H54 (cell line): Measurements from ENCODE around the gene CBR1.

Experiments
- DNase-seq: peaks from one replicate; pipeline ENCODE4 v3.0.0; 2011; ENCODE audit warnings: low spot score, mixed read lengths; ENCODE audit not compliant: insufficient read length
- FAIRE-seq: peaks from 3 replicates; lab custom pipeline; 2011; peaks lifted over from hg19 to GRCh38; lab: Jason Lieb, UNC
- POLR2A ChIP-seq: IDR thresholded peaks from 2 replicates; pipeline ENCODE4 v1.6.1; 2011; ENCODE audit warnings: low read depth, mild to moderate bottlenecking, low read length

The CBR1 gene

DNA sequence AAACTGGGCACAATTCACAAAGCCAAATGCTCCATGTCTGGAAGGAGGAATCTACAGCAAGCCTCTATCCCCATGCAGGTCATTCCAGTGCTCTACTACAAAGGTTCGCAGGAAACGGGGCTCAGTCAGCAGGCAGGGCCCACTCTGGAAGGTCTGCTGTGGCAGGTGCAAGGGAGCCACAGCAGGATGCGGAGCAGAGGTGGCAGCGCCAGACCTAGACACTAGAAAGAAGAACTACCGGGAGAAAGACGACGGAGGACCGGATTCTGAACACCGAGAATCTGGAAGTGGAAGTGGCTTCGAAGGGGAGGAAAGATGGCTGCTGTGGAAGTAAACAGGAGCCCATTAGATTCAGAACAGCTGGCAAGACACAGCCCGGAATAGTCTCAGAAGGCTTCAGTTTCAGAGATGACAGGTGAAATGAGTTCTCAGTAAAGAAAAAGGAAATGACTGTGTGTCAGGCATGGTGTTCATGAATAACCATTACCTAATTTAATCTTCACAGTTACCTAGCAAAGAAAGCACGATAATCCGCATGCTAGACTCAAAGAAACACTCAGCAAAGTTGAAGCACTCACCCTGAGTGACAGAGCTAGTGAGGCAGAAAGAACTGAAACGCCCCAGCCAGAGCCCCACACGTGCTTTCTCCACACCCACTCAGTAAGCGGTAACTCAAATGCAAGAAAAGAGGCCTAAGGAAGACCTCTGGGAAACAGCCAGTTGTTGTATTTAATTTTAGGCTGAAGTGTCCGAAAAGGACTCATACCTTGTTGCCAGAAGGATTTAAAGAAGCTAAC is 30.9 kb upstream of the CBR1 start:
- DNase-seq, result no peak
- no peak for FAIRE-seq
- TF ChIP-seq POLR2A, result no peak

DNA sequence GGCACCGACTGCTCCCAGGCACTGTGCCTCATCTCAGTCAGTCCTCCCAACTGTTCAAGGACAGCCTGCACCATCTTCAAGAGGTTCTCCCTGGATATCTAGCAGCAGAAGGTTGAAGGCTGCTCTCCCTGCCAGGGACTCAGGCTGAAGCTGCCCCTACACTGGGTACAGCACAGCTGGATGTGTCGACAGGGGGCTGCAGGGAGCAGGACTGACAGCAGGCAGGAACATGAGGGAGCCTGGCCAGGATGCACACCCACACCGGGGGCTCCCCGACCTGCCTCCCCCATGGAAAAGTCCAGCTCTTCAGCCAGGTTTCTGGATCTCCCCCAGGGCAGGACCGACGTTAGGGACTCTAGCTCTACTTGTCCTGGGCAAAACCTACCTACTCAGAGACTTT is 30.0 kb upstream of the CBR1 start:
- DNase-seq (no peak), FAIRE-seq (no peak)
- TF ChIP-seq POLR2A, result no peak

DNA sequence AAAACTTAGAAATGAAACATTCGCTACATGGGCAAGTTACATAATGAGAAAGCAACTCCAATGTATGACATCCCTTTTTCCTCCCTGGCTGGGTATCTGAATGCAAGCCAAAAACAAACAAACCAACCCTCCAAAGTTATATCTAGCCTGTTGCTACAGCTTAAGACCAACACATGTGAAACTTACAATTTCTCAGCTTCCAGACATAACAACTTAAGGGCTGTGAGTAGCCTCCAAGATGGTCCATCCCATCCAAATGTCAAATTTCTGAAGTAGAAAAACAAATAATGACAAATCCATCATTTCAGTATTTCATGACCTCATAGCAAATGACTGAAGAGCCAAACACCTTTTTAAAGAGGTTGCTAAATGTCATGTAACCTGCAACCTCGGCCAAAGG is 29.4 kb upstream of the CBR1 start:
- TF ChIP-seq POLR2A, result no peak
- FAIRE-seq (no peak), DNase-seq (no peak)

DNA sequence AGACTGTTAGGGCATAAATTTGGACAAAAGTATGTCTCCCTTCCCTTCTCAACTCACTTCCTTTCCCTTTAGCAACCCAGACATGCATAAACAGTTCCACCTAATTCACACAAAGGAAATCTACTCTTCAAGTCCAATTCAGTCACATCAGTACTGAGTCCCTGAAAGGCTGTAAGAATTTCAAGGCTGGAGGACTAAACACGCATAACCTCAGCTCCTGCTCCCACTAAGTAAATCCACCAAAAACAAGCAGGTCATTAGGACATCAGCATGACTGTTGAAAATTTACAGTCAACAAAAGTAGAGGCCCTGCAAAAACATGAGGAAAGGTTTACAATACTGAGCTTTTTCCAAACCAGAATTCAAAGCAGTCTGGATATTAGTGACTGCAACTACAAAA is 27.9 kb upstream of the CBR1 start:
- FAIRE-seq (no peak), DNase-seq (no peak)
- no peak for TF ChIP-seq POLR2A

DNA sequence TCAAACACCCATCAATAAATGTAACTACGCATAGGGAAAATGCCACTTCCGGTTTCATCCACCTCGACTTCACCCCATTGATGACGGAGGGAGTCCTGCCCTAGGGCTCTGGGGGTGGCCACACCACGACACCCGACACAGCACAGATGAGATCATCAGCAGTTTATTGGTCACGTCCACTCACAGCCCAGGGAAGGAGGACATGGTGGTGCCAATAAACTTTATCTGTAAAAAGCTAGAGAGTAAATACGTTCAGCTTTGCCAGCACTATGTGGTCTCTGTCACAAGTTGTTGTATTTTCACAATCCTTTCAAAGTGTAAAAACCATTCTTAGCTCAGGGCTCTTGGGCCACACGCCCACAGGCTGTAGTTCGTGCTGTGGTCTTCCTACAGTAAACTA is 25.8 kb upstream of the CBR1 start:
- FAIRE-seq (no peak), DNase-seq (no peak)
- no peak for TF ChIP-seq POLR2A

DNA sequence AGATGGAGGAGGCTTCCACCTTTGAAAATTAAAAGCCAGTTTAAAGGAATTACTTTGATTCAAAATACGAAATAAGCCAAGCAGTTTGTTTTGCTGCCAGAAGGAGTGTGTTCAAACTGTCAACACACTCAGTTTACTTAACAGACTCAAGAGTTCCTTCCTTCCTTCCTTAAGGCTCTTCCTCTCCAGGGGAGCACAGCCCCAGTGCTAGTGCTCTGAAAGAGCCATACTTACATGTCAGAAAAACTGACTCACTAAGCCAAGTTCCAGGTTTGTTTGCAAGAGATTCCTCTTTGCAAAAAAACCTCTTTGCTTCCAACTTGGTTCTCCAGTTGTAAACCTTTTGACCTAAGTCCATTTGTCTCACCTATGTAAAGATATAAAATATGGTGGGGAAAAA is 23.8 kb upstream of the CBR1 start:
- DNase-seq (no peak), FAIRE-seq (no peak)
- TF ChIP-seq POLR2A, result no peak

DNA sequence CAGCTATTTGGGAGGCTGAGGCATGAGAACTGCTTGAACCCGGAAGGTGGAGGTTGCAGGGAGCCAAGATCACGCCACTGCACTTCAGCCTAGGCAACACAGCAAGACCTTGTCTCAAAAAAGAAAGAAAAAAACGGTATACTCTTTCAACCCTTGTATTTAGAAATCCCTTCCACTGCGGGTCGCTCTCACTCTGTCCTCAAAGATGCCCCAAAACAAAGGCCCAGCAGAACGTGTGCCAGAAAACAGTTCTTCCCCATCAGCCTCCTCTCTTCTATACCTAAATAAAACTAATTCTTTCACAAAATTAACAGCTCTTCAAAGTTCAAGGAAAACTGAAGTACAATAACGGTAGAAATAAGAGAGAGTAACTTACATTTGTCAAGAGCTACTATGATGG is 22.7 kb upstream of the CBR1 start:
- TF ChIP-seq POLR2A, result no peak
- FAIRE-seq, result no peak
- no peak for DNase-seq

DNA sequence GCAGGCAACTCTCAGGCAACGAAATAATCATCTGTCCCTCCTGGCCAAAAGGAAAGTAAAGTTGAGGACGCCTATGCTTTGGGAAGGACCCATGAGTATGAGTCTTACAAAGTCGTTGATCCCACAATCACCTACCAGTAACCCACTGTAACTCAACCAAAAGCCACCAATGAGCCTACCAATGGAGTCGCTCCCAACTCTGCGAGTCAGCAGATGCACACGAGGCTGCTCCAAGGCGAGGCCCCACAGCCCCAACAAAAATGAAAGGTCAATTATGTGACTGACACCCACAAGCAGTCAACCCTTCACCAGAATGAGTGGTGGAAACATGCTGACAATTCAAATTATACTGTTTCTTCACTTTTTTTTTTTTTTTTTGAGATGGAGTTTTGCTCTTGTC is 21.5 kb upstream of the CBR1 start:
- TF ChIP-seq POLR2A, result no peak
- no peak for FAIRE-seq
- no peak for DNase-seq

DNA sequence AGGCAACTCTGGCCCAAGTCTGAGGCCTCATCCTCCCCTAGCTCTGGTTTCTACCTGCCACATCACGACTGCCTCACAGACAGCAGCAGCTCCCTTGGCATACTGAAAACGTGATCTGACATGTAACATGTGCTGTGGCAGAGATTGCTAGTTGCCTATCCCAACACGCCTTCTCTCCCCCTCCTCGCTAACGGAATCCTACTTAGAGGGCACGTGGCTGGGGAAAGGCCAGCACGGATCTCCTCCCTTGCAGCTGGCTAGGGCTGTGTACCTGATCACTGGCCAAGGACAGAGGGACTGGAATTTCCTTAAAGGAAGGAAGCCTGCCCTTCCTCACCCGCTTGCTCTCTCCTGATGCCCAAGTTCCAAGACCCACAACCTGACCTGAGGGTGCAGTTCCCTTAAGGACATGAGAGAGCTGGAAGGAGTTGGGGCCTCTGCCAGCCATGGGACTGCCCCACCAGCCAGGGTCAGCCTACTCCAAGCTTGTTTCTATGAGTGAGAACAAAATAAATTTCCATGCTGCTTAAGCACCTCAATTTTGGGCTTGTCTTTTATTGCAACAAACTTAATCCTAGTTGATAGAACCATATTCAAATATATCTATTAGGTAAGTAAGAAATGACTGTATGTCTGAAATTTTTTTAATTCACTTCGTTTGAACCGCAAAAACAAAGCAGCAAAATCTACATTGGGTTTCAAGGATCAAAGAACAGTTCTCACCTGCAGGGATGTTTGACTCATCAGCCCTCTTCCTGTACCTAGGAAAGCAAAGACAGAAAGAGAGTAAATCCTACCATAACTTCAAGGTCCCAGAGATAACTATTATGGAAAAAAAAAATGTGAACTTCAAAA is 16.7 kb upstream of the CBR1 start:
- FAIRE-seq, result no peak
- no peak for DNase-seq
- TF ChIP-seq POLR2A, result 0 out of 2 replicates have a peak, but pooled peaks have one; percentile 12

DNA sequence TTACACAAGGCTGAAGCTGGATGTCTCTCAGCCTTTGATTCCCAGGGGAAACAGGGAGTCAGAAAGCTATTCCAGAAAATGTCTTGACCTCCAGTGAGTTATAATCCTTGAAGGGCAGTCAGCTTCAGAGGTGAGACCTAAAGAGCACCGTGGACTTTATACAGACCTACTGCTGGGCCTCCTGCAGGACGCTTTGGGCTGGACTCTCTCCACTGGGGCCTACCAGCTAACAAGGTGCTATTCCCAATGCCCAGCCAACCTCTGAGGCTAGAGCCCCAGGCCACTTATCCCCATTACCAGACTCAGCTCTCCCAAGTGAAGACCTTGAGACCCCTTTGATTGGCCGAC is 16.1 kb upstream of the CBR1 start:
- FAIRE-seq (no peak), DNase-seq (no peak)
- TF ChIP-seq POLR2A, result no peak

DNA sequence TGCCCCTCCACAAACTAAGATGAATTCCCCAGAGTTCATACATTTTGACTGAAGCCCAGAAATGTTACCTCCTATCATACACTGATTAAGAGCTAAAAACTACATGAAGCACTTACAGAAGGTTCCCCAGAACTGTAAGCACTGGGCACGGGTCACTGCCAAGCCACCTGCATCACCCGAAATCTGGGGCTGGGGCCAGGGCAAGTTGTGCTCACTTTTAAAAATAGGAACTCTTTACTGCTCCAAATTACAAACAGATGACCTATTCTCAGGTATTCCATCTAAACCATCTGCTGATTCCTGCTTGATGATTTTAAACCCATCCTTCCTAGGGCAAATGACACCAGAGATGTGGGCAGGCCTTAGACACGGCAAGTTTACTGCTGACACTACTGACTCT is 14.3 kb upstream of the CBR1 start:
- TF ChIP-seq POLR2A, result no peak
- no peak for DNase-seq
- no peak for FAIRE-seq

DNA sequence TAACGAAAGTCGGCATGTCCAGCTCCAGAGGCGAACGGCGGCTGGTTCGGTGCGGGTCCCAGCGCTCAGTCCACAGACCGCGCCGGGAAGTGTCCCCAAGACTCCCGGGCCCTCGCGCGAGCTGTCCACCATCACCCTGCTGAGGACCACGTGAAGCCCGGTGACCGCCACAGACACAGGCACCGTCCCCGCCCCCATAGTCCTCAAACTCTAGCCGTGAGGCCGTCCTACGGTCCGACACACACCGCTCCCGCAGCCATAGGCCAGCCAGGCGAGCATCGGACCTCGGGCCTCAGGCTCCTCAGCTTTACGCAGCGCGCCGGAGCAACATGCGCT is 10.0 kb upstream of the CBR1 start:
- FAIRE-seq (no peak), DNase-seq (peak; percentile 63)
- TF ChIP-seq POLR2A, result peak; percentile 10; the same call in 1 of the 2 replicates

DNA sequence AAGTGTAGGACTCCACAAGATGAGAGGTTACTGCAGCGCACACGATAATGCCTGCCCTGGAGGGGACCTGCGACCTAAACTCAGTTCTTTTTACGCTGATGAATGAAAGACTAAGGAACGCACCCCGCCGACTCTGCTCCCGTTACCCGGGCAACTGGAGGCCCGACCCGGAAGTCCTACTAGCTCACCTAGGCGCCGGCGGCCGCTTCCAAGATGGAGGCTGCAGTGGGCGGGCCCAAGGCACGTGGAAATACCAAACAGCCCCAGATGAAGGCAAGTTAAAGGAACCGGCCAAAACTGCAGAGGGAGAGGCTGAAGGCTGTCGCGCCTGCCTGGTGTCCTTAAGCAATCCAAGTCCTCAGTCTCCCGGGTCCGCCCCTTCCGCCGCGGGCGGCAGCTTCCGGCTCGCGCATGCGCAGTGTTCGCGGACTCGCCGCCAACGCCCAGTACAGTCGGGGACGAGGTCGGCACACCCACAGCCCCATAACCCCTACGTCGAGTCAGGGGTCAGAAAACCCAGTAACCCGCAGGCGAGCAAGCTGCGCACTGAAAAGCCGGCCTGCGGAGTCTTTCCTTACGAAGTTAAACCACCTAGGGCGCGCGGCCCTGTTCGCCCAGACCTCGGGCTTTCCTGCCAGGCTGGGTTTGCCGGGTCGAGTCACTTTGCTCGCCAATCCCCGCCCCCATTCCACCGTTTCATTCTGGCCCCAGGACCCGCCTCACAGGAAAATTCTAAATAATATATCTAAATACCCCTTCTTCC is 9.5 kb upstream of the CBR1 start, which contains the start of gene SETD4:
SETD4 (minus strand) TSS at position 368 of the 763 bp plus-strand sequence. CDS start 1,638 bp downstream, outside the sequence.
- peak; percentile 98 for DNase-seq
- FAIRE-seq, result no peak
- peak; percentile 88 for TF ChIP-seq POLR2A

DNA sequence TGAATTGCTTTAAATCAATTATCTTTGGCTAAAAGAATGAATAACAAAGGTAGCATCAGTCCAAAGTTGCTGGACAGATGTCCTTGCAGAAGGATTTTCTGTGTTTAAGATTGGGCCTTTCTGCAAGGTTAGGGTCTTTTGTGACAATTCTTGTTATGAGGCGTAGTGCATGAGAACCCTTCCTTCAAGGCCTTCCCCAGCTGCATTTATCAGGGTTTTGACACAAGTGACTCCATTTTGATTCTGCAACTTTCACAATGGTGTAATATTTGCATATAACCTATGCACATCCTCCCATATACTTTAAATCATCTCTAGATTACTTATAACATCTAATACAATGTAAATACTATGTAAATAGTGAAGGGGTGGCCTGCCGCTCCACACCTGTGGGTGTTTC is 8.4 kb upstream of the CBR1 start:
- DNase-seq (no peak), FAIRE-seq (no peak)
- no peak for TF ChIP-seq POLR2A
